ENCODE data around the gene RBBP8NL.
"Not testable (repeated sequence)": the region's sequence is repeated elsewhere in the genome, so short reads cannot be mapped to it uniquely, and the experiment has no call there.

The RBBP8NL gene

DNA sequence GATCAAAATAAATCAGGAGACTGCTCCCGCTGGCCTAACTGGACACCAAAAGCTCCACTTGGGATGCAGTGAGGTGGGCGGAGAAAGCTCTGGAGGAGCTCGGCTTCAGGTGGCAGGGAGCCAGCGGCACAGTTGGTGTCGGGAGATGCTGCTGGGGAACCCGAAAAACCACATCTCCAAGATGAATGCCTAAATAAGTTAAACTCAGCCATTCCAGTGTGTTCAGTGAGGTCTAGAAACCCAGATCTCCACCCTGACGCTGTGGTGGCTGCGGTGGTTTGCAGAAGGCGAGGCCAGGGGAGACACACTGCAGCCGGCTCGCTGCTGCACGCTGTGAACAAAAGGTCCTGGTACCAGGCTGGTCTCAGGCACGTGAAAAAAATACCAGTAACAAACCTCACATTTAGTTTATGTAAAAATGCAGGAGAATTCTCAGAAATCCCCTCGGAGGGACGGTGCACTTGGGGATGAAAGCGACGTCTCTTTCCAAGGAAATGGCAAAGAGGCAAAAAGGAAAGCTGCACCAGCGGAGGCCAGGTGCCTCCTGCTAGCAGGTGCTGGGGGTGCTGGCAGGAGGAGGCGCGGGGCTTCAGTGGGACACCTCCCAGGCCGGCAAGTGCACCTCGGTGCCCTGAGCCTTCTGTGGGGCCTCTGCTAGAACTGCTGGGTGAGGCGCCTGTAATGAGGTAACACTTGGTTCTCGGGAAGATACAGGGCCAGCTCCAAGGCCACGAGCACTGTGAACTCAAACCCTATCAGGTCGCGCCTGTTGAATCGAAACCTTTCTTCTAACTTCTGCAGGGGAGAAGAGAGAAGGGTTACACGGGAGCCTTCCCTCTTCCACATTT lies 36.8 kb downstream of the RBBP8NL start:
- DNase-seq: no peak

DNA sequence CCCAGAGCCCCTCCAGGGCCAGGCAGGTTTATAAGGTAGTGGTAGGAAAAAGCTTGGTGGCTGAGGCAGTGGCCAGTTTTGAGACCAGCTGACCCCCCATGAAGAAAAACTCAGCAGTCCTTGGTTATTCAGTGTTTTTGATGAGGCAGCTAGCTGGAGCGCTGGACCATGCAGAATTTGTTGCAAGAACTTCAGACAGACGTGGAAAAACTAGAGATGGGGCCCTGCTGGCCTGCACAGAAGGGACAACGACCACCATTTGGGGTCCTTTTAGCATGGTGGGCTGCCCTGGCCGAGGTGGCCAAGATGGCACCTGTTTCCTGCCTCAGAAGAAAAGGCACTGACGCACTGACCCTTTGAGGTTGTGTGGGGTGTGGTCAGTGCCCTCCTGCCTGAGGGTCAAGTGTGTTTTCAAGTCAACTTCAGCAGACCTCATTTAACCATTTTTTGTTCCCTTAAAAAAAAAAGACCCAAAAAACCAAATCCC lies 37.7 kb downstream of the RBBP8NL start:
- DNase-seq: no peak

DNA sequence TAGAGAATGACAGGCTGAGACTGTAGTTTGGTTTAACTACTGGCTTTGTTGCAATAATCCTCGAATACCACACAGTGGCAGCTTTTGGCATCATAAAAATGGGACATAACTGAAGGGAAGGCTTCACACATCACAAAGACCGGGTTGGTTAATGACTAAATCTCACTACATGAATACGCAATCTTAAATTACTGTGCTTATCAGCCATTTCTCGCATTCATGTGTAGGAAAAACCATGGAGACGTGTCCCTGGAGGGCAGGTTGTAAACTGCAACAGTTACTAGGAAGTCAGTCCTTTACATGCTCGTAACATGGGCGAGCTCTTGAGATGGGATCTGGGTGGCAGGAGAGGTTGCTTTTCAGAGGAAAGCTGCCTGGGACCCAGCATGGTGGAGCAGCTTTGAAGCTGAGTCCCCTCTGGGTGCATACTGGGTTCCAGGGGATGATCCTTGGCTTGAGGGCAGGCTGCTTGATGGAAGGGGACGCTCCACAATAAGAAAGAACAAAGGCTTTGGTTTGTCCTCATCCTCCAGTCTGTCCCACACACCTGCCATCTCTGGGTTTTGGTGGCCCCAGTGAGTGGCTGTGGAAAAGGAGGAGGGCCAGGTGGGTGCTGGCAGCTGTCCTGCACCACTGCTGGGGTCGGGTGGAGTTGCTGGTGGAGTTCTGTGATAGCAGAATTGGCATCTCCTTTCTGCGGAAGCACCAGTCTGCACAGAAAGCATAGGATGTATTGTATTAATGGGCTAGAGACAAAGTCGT lies 38.3 kb downstream of the RBBP8NL start:
- no peak for DNase-seq

DNA sequence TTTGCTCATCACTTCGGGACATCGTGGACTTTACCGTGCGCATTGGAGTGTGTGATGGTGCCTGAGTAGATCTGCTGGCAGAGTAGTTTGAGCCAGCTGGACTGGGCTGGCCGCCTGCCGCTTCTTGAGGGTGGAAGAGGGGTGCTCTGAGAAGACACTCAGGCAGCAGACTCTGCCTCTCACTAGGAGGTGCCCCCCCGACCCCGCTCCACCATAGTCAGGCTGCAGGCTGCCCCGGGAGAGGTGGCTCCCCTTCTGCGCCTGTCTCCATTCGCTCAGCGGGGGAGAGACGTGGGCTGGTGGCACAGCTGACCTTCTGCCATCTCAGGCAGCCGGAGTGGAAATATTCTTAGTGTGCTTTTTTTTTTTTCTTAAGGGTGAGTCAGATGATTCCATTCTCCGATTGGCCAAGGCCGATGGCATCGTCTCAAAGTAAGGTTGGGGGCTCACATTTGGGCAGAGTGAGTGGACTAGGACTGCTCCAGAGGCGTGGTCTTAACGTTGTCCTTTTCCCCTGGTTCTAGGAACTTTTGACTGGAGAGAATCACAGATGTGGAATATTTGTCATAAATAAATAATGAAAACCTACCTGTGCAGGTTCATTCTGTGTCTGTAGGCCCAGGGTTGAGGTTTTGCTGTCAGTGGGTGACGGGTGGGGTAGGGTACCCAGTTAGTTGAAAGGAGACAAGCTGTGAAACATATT lies 39.3 kb downstream of the RBBP8NL start:
- DNase-seq: no peak

DNA sequence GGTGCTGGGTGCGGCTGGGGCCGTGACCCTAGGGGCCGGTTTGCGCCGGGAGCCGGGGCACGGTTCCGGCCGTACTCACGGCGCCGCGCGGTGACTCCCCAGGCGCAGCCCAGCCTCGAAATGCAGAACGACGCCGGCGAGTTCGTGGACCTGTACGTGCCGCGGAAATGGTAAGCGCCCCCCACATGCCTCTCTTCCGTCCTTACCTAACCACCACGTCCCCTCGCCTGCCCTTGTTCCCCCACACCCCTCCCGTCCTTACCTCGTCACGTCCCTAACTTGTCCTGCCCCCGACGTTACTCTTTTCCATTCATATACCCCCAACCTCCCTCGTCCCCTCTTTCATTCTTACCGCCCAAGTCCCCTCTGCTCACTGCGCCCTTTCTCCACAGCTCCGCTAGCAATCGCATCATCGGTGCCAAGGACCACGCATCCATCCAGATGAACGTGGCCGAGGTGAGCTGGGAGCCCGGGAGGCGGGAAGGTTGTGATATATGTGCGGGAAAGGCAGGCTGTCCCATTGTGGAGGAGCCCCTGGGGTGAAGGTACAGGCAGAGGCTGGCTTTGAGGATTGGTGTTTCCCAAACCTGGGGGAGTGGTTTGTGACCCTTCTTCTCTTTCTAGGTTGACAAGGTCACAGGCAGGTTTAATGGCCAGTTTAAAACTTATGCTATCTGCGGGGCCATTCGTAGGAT lies 40.0 kb downstream of the RBBP8NL start:
- no peak for DNase-seq

DNA sequence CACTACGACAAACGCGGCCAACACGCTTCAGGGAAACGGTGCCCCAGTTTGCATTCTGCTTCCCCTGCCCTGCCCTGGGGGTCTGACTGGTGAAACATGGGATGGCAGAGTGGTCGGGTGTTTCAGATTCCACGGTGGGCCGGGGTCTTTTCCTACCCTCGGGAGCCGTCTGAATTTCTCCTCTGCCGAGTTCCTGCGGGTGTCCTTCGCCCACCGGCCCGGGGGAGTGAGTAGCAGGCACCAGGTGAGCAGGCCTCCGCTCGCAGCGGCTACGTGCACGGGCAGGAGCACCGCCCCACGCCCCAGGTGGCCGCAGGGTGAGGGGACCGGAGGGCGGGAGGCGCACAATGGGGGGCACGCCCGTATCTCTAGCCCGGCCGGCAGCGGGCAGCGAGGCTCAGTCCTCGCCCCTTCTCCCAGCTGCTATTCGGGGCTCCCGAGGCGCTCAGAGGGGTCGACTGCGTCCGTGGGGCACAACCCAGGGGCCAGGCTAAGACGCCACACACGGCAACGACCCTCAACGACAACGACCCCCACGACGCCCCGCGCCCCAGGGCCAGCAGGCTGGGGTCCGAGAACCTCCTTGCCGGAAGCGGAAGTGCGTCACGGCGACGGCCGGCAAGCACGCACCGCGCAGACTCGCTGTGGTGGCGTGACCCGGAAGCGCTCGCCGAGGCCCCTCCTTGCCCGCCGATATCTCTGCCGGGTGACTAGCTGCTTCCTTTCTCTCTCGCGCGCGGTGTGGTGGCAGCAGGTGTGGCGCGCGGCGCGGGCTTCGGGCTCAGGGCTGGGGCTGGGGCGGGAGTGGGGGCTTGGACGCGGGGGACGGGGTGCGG lies 40.7 kb downstream of the RBBP8NL start, which contains the start of gene RPS21:
TSS of gene RPS21 (plus strand) at position 721 of the 836 bp plus-strand sequence. CDS start 236 bp downstream, outside the sequence.
- peak; percentile 74 for DNase-seq

DNA sequence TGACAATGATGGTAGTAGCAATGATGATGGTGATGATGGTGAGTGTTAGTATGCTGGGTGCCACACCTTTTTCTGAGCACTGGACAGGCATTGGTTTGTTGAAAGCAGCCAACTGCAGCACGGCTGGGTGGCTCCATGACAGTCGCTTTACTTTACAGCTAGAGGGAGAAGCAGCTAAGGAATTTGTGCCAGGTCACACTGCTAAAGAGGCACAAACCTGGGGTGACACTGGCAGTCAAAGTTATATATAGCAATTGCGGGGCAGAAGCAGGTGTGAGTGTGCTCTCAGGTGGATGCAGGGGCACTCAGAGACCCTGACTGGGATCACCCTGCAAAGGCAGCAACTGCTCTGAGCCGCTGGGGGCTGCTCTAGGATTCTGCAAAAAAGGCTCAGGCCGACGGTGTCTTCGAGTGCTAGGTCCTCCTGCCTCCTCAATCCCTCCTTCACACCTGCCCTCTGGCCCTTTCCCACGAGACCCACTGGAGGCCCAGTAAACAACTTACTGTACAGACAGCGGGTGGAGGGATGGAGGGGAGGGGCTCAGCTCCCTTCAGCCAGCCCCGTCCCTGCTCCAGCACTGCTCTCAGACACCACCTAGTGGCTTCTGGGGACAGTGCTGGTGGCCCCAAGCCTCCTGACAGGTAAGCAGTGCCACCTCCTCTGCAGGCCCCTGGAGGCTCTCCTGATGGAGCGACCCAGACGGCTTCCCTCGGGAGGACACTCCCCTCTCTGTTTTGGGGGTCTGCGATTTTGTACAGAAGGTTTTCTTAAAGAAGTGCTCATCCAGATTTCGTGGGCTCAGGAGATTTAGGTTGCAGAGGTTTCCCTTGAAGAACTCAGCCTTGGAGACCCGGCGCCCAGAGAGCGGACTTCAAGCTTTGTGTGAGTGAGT lies 44.8 kb downstream of the RBBP8NL start:
- peak; percentile 34 for DNase-seq

DNA sequence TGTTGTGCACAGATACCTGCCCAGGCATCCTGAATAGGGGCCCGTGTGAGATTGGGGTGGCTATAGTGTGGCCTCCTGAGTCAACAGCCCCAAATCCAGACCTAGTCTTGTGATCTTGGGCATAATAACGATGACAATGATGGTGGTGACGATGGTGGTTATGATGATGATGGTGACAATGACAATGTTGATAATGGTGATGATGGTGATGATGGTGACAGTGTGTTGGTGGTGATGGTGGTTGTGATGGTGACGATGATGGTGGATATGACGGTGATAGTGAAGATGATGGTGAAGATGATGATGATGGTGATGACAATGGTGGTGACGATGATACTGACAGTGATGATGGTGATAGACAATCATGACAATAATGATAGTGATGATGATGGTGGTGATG lies 45.5 kb downstream of the RBBP8NL start:
- no peak for DNase-seq

DNA sequence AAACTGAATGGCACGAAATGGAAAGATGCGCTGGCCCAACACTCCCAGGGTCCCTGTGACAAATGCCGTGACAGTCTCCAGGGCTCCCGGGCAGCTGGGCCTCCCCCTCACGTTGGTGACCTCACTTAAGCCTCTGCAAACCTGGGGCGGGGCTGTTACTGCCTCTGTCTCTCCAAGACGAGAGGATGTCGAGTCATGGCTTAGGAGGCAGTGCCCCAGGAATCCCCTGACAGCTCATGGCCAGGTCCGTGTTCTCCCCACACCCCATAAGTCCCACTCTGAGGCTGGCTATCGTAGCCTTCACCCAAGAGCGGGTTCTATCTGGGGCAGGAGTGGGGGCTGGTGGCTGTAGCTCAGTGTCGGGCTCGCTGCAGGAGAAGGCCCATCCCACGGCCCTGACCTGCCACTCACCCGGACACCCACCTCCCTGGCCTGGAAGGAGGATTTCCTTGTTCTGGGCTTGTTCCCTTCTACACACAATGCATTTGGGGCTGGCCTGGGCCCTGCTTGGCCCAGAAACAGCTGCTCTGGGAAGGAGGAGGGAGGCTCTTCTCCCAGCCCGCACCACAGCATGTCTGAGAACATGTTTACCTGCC lies 46.0 kb downstream of the RBBP8NL start:
- DNase-seq: no peak

DNA sequence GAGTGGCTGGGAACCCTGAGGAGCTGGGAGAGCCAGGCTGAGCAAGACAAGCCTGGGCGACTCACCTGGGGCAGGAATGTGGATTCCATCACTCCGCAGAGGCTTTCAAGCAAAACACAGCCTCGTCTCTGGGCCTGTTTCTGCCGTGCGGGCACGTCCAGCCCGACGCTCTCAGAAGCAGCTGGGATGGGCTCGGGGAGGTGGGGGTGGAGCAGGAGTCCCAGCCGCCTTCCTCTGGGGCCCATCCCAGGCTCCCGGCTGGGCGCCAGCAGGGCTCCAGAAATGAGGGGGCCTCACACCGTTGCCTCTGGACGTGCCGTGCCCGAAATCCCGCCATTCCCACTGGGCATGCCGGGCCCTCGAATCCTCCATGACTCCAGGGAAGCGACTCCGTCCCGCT lies 49.1 kb downstream of the RBBP8NL start:
- DNase-seq: no peak

DNA sequence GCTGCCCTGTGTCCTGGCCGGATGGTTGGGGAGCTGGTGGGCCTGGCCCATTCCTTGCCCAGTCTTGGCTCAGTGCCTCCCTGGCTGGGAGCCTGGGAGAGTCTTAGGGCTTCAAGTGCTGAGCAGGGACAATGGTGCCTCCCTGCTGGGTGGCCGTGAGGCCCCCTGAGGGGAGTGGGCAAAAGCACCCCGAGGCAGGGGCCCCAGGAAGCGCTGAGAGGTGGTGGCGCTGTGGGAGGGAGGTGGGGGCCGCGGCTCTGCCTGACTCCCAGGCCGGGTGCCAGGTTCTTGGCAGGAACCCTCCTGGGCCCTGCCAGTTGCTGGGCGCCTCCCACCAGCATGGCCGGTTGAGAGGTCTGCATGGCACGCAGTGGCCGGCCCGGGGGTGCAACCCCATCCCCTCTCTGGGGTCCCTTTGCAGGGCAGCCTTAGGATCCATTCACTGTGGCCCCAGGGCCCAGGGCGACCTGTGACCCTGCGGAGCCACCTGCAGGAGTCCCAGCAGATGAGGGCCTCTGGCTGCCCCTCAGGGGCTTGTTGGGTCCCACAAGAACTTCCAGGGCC lies 49.6 kb downstream of the RBBP8NL start:
- DNase-seq: no peak

DNA sequence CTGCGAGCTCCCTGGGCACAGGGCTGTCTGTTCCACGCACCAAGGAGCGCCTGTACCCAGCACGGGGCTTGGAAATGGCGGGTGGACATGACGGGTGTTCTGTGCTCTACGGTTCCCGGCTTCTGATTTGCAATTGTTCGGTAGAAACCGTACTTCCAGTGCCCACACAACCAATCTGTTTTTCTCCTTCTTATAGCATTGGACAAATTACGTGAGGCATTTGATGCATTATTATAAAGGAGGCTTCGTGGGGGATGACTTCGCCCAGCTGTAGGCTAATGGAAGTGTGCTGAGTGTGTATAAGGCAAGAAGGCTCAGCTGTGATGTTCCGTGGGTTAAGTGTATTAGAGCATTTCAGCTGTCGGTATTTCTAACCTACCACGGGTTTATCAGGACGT lies 50.3 kb downstream of the RBBP8NL start:
- DNase-seq: no peak

DNA sequence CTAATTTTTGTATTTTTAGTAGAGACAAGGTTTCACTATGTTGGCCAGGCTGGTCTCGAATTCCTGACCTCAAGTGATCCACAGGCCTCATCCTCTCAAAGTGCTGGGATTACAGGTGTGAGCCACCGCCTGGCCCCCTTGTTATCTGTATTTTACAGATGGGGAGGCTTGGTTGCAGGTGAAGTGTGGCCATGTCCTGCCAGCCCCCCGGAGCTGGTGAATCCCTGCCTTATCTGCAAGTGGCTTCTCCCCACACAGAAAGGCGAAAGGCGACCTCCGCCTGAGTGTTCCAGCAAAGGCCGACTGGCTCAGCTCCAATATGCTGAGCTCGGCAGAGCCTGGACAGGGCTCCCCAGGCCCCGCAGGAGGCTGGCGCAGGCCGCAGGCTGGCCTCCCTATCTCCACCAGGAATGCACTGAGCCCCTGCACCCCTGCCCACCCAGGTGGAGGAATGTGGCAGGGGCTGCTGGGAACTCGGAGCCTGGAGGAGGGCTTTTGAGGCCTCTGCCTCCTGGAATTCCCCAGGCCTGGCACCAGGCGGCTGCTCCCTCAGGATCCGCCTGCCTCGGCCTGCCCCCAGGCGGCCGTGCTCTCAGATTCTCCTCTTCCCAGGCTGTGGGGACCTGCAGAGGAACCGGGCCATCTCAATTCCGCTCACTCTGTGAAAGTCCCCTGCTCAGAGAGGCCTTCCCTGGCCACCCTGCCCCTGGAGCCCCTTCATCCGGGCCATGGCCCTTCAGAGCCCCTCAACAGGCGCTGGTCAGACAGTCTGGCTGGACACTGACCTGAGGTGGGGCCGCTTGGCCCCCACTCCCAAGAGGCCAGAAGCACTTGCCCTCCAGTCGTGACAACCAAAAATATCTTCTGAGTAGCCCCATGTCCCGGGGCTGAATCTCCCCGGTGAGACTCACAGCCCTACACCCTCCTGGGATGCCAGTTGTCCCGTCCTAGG lies 51.0 kb downstream of the RBBP8NL start:
- no peak for DNase-seq

DNA sequence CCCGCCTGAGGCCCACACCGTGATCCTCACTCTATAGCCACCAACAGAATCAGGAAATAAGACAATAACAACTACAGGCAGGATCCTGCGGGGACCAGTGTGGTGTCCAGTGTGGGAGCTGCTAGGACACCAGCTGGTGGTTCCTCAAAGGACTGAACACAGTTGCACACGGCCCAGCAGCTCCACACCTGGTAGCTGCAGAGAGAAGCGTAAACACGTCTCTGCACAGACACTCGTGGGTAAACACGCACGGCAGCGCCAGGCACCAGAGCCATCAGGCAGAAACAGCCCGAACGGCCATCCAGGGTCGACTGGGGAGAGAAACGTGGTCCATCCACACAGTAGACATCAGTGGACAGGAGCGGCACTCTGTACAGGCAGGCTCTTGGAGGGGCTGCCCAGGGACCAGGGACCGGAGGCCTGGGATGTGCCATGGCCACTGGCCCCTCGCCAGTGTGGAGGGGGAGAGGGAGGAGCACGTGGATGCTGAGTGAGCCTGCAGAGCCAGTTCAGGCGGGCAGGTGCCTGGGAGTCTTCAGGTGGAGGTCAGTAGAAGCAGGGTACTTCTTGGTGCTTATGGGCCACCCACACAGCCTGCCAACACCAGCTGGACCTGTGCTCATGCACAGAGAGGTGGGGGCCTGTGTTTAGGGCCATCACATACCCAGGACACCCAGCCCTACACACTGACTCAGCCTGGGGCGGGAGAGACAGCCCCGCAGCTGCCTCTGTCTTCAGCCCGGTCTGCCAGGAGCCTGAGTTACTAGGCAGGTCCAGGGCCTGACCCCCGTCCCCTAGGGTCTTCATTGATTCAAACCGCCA lies 52.8 kb downstream of the RBBP8NL start:
- no peak for DNase-seq

DNA sequence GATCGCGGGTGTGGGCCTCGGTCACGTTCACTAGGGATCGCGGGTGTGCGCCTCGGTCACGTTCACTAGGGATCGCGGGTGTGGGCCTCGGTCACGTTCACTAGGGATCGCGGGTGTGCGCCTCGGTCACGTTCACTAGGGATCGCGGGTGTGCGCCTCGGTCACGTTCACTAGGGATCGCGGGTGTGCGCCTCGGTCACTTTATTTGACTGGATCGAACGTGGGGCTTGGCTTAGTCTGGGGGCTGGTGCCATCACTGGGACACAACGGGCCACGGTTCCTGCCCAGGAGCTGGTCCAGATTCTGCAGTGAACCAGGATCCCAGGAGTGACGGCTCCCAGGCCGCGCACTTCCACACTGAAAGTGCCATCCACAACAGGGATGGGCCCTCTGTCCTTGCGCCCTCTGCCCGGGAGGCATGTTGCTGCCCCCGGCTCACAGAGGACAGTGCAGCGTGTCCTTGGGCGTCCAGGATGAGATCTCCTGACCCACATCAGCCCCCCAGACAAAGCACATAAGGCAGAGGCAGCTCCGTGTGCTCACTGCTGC lies 53.6 kb downstream of the RBBP8NL start:
- DNase-seq: not testable (repeated sequence)

DNA sequence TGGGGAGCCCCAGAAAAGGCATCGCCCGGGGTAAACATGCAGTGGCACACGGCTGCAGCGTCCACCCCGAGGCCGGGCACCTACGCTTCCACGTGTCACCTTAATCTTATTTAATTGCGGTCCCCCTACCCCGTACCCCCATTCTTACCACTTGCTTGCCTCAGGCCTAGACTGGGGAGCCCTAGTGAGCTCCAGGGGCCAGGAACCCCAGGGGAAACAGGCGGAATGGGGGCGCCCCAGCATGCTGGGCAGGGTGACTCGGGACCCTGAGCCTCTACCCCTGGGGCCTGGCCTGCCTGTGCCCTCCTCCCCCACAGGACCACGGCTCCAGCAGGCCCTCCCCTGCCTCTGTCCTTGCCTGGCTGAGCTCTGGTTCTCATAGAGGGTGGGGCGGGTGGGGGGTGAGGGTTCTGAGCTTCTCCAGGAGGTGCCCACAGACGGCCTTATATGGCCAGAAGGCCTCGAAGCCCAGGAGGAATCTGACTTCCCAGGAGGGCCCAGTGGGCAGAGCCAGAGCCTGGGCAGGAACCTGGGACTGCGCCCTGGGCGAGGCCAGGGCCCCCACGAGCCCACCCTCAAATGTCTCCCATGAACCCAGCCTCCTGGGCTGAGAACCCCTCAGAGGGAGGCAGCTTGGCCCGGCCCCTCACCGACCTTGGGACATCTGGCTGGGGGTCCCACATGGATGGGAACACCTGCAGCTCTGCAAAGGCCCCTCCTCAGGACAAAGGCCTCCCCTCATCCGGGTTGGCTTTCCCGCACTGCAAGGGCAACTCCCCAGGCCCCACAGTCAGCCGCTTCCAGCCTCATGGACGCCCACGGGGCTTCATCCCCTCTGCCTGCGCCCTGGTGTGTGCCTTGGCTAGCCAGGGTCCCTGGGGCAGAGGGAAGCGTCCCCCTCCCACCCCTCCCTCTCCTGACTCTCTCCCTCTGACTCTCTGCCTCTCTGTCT lies 55.0 kb downstream of the RBBP8NL start:
- DNase-seq: no peak

All from NCI-H446 treated with DMSO at 0.1 percent for 48 hours (cell line).